Measurements from ENCODE around the gene NAAA. TPM values are rescaled to one million over a fixed set of nuclear protein-coding genes. Genes with fewer than 3 reads are reported as not detected.

NAAA gene
- total RNA-seq, 1 experiment from 2014 or later: 8.9 TPM

- intact Hi-C loops (cut with micrococcal nuclease): no loop called here
- ChIA-PET CTCF (interaction anchor here (3.5 kb wide), 1 partner anchor 14 kb away, joined by 27 read pairs; no protein-coding TSS in a partner anchor), POLR2A (interaction anchor here (1.2 kb wide), 1 partner anchor 15 kb away, joined by 3 read pairs; no protein-coding TSS in a partner anchor)
- no peaks in the 10 kb centered on the region for H3K27me3 Mint-ChIP-seq (ENCODE audit: insufficient read depth, unreplicated experiment)
- H3K4me3 Mint-ChIP-seq (ENCODE audit: unreplicated experiment): no peak overlapping the region
- peaks cover 6% of the 10 kb centered on the region for H3K4me1 Mint-ChIP-seq (ENCODE audit: insufficient read depth, unreplicated experiment)
- peaks cover 7% of the 10 kb centered on the region for H3K36me3 Mint-ChIP-seq (ENCODE audit: insufficient read depth, unreplicated experiment)
- H3K9me3 Mint-ChIP-seq (ENCODE audit: unreplicated experiment): peaks cover 9% of the 10 kb centered on the region
- no peak overlapping the region for H3K27ac Mint-ChIP-seq (ENCODE audit: low read depth, unreplicated experiment)
- TF ChIP-seq CTCF (IDR thresholded peaks at IDR 0.05; ENCODE audit: unreplicated experiment): no peak
- no TSS peak for BruUV-seq (replicated peaks)
- DNase-seq (ENCODE audit: unreplicated experiment): no peak
Measured at GRCh38 chr4:75909405-75909804, 31.4 kb downstream of the NAAA start.

GRCh38 chr4:75908555-75908954 is 32.3 kb downstream of the NAAA start:
- Mint-ChIP-seq H3K36me3 (ENCODE audit: insufficient read depth, unreplicated experiment) (peaks cover 7% of the 10 kb centered on the region), H3K27me3 (ENCODE audit: insufficient read depth, unreplicated experiment) (no peaks in the 10 kb centered on the region), H3K9me3 (ENCODE audit: unreplicated experiment) (peaks cover 9% of the 10 kb centered on the region), H3K4me3 (ENCODE audit: unreplicated experiment) (no peak overlapping the region), H3K4me1 (ENCODE audit: insufficient read depth, unreplicated experiment) (peaks cover 6% of the 10 kb centered on the region), H3K27ac (ENCODE audit: low read depth, unreplicated experiment) (no peak overlapping the region)
- BruUV-seq (replicated peaks): no TSS peak
- POLR2A ChIA-PET: interaction anchor here (0.6 kb wide), 1 partner anchor 70 kb away, joined by 3 read pairs; no protein-coding TSS in a partner anchor
- no peak for TF ChIP-seq CTCF (IDR thresholded peaks at IDR 0.05; ENCODE audit: unreplicated experiment)
- CTCF ChIA-PET: interaction anchor here (0.6 to 3.5 kb wide), 3 partner anchors 13 to 51 kb away, joined by 3 to 27 read pairs (median 3); no protein-coding TSS in a partner anchor
- intact Hi-C loops (cut with micrococcal nuclease): no loop called here
- no peak for DNase-seq (ENCODE audit: unreplicated experiment)

GRCh38 chr4:75907966-75908365 is 32.8 kb downstream of the NAAA start:
- POLR2A ChIA-PET: interaction anchor here (1.7 kb wide), 1 partner anchor 10 kb away, joined by 9 read pairs; no protein-coding TSS in a partner anchor

GRCh38 chr4:75904076-75904475 is 36.7 kb downstream of the NAAA start:
- no peak for TF ChIP-seq CTCF (IDR thresholded peaks at IDR 0.05; ENCODE audit: unreplicated experiment)
- H3K4me3 Mint-ChIP-seq (ENCODE audit: unreplicated experiment): no peak overlapping the region
- no peaks in the 10 kb centered on the region for H3K36me3 Mint-ChIP-seq (ENCODE audit: insufficient read depth, unreplicated experiment)
- peaks cover 6% of the 10 kb centered on the region for H3K4me1 Mint-ChIP-seq (ENCODE audit: insufficient read depth, unreplicated experiment)
- H3K27ac Mint-ChIP-seq (ENCODE audit: low read depth, unreplicated experiment): no peak overlapping the region
- H3K9me3 Mint-ChIP-seq (ENCODE audit: unreplicated experiment): no peaks in the 10 kb centered on the region
- no TSS peak for BruUV-seq (replicated peaks)
- ChIA-PET CTCF (interaction anchor here (0.6 to 5.3 kb wide), 7 partner anchors 9 to 133 kb away, joined by 3 to 50 read pairs (median 4); no protein-coding TSS in a partner anchor), POLR2A (interaction anchor here (2.0 kb wide), 1 partner anchor 9 kb away, joined by 5 read pairs; no protein-coding TSS in a partner anchor)
- no peaks in the 10 kb centered on the region for H3K27me3 Mint-ChIP-seq (ENCODE audit: insufficient read depth, unreplicated experiment)
- DNase-seq (ENCODE audit: unreplicated experiment): no peak
- intact Hi-C loops (cut with micrococcal nuclease): loop anchor here (5.0 kb wide), 1 partner anchor 38 kb away; the partner anchor contains the start of gene NAAA

More at GRCh38 chr4:75907966-75908365, 32.8 kb downstream of the NAAA start:
- Mint-ChIP-seq H3K9me3 (ENCODE audit: unreplicated experiment) (peaks cover 9% of the 10 kb centered on the region), H3K4me3 (ENCODE audit: unreplicated experiment) (no peak overlapping the region), H3K27ac (ENCODE audit: low read depth, unreplicated experiment) (no peak overlapping the region), H3K36me3 (ENCODE audit: insufficient read depth, unreplicated experiment) (peaks cover 7% of the 10 kb centered on the region), H3K4me1 (ENCODE audit: insufficient read depth, unreplicated experiment) (peaks cover 6% of the 10 kb centered on the region), H3K27me3 (ENCODE audit: insufficient read depth, unreplicated experiment) (no peaks in the 10 kb centered on the region)
- CTCF ChIA-PET: interaction anchor here (0.6 to 5.3 kb wide), 5 partner anchors 8 to 60 kb away, joined by 3 to 50 read pairs (median 10); no protein-coding TSS in a partner anchor
- no peak for TF ChIP-seq CTCF (IDR thresholded peaks at IDR 0.05; ENCODE audit: unreplicated experiment)
- intact Hi-C loops (cut with micrococcal nuclease): no loop called here
- DNase-seq (ENCODE audit: unreplicated experiment): no peak
- no TSS peak for BruUV-seq (replicated peaks)
